Activated CD8-positive, alpha-beta memory T cell treated with anti-CD3 and anti-CD28 coated beads, Interleukin-2, amount 50 U/mL, for 24 hours (primary cell): ENCODE data around the gene PGM3.
A peak's percentile ranks its signal among the peaks of the same experiment; 100 is the strongest.
"Not testable (repeated sequence)": the region's sequence is repeated elsewhere in the genome, so short reads cannot be mapped to it uniquely, and the experiment has no call there.

Experiments
- DNase-seq: peaks from one replicate; pipeline ENCODE4 v3.0.0-alpha.2; 2020; ENCODE audit errors: extremely low read depth

PGM3 gene, protein sequence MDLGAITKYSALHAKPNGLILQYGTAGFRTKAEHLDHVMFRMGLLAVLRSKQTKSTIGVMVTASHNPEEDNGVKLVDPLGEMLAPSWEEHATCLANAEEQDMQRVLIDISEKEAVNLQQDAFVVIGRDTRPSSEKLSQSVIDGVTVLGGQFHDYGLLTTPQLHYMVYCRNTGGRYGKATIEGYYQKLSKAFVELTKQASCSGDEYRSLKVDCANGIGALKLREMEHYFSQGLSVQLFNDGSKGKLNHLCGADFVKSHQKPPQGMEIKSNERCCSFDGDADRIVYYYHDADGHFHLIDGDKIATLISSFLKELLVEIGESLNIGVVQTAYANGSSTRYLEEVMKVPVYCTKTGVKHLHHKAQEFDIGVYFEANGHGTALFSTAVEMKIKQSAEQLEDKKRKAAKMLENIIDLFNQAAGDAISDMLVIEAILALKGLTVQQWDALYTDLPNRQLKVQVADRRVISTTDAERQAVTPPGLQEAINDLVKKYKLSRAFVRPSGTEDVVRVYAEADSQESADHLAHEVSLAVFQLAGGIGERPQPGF

DNA sequence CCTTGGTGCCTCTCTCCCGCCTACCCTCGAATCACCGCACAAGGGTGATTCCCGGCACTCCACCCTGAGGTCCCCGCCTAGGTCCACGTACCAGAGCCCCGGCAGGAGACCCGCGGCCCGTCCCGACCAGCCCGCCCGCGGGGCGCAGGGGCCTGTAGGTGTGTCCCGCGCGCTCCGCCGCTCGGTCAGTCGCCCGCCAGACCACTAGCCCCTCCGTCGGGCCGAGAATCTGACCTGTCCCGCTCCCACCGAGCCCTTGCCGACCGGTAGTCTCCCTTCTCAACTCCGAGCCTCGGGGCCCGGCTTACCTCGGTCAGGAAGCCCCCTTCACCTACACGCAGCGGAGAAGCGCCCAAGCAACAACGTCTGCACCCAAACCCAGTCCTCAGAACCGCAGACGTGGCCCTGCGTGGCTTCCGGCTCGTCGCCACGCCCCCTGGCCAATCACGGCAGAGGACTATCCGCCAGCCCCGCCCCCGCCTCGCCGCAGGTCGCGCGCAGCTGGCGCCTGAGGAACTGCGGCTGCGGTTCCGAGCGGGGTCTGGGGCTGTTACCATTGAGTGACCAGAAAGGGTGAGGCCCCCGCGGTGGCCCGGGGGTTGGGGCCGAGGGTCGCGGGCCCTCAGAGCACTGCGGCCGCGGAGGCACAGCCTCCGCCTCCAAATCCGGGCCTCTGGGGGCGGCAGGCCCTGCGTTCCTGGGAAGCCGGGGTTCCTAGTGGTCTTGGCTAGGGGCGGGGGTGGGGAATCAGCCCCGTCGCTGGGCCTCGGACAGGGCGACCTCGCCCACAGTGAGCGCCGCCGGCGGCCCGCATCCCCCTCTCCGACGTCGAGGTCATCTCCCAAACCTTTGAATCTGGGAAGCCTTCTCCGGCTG lies at the start of gene PGM3, which contains the start of gene RWDD2A:
Gene PGM3 (minus strand): TSS at position 395 of the 876 bp plus-strand sequence. CDS start 2,253 bp downstream, outside the sequence.
Gene RWDD2A (plus strand): TSS at position 487 of the 876 bp plus-strand sequence. CDS start 1,095 bp downstream, outside the sequence.
- peak; percentile 57 for DNase-seq

DNA sequence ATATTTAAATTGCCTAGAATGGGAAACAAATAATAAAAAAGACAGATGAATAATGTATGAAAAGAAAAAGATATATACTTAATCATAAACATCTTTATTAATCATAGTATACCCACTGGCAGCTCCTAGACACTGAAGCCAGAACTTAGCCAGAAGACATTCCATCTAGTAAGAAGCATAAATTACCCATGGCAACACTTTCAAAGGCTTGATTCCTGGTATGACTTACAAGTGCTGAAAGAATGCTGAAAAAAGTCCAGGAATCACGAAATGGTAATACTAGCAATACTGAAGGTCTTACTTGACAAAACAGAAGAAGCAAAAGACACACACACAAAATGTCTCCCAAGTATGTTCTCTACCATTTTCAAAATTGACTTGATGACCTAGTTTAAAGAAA lies 38.1 kb upstream of the PGM3 start:
- DNase-seq, result no peak

DNA sequence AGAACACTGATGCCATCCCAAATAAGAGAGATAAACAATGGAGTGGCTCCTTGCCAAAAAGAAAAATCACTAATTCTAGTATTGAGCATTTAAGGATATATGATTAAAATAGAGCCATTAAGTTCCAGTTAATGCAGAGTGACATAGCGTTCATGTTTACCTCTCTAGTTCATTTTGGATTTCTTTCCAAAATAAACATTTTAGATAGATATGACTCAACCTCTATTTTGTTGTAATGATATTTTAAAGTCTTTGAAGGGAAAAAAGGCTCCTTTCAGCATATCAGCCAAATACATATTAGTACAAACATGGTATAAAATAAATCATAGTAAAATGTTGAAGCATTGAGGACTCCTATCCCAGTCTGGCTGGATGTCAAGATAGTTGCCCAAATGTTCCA lies 33.5 kb upstream of the PGM3 start:
- no peak for DNase-seq

DNA sequence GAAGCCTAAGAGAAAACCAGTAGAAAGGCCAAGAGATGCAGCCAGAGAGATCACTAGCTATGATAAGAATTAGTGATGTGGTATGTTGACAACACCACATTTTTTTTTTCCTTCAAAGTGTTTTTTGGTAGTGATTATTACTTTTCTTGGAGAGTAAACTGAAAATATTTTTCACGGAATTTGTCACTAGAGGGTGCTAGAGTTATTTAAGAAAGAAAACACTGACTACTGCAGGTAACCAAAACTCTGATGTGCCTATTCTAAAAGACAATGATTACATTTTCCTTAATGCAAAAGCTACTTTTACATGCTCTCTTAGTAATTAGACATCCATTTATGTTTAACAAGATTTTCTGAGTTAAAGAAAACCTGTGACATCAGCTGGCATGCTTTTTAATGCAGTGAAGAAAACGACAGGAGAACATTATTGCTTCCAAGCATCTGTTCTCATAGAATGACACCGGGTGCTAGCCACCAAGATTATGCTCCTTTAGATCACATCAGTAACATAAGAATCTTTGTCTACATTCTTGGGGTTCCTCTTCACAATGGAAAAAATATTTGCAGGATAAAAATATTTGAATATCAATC lies 28.9 kb upstream of the PGM3 start:
- no peak for DNase-seq

DNA sequence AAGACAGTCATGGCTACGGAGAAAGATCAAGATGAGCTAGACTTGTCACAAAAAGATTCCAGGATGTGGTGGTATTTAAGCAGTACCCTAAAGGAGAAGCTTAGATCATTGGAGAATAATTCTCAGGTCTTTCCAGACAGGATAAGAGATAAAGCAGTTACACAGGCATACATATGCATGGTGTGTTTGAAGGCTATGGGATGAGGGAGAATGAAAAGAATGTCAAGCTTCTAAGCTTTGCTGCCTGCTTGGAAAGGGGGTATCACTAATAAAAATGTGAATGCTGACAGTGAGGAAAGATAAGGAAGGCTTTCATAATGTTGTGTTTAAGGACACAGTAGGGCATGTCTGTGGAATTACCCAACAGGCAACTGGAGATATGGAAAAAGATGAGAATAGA lies 28.2 kb upstream of the PGM3 start:
- DNase-seq, result no peak

DNA sequence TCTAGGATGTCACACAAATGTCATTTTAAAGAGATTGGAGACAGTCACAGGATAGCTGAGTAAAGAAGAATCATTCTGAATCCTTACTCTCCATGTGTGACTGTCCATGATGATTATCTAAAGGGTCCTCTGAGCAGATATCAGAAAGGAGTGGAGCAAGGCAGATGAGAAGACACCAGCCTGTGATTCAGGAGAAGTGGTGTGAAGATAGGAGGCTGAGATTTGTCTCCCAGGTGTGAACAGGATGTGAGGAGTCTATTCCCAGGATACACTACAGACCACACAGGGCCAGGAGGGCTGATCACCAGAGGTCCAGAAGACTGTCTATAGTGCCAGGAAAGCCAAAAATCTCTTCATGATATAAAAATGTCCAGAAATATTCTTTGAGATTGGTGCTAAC lies 27.1 kb upstream of the PGM3 start:
- no peak for DNase-seq

DNA sequence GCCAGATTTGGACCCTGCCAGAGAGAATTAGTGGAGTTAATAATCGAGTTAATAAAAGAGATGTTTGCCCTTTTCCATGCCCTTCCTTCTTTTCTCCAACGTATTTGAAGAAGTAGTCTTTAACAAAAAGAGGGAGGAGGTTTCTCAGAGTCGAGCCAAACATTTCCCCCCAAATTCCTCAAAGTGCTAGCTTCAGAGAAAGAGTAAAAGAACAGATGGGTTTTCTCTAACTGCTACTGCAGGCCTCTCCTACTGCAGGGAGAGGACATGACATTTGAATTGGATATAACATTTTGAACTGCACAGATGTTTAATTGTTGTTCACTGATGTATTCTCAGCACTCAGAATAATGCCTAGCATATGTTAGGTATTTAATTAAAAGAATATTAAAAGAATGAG lies 25.6 kb upstream of the PGM3 start:
- no peak for DNase-seq

DNA sequence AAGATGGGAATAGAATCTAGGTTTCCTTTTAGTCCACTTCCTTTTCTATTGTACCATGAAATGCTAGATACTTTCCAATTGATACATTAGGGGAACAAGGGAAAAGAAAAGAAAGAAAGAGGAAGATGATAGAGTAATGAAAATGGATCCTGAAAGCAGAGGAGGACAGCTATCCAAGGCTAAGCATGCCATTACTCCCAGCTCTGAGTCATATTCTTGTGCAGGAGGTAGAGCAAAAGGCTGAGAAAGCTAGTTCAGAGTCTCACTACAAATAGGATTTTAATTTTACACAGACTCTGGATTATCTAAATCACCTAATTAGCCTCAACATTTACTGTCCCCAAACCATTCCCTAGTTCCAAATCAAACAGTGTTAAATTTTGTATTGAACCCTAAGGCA lies 23.7 kb upstream of the PGM3 start:
- DNase-seq, result no peak

DNA sequence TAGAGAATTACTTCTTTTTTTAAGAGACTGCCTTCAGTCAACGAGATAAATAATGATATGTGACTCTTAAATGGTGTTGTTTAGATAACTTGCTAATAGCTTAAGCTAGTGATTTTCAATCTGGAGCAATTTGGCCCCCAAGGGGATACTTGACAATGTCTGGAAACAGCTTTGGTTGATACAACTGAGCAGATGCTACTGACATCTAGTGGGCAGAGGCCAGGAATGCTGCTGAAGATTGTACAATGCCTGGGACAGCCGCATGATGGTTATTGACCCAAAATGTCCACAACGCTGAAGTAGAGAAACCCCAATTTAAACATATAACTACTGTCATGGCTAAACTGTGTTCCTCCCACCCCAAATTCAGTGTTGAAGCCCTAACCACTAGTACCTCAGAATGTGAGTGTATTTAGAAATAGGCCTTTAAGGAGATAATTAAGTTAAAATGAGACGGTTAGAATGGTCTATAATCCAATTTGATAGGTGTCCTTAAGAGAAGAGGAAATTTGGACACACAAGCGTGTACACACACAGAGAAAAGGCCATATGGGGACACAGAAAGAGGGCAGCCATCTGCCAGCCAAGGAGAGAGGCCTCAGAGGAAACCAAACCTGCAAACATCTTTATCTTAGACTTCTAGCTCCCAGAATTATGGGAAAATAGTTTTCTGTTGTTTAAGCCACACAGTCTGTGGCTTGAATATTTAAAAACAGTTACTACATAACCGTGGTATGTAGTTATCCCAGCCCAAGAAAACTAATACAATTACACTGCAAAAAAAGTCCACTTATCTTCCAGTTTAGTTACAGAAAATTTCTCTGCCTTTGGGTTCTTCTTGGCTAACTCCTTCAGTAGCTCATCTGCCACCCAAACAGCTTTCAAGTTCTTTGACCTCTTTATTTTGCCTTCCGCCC lies 22.3 kb upstream of the PGM3 start:
- peak; percentile 18 for DNase-seq

DNA sequence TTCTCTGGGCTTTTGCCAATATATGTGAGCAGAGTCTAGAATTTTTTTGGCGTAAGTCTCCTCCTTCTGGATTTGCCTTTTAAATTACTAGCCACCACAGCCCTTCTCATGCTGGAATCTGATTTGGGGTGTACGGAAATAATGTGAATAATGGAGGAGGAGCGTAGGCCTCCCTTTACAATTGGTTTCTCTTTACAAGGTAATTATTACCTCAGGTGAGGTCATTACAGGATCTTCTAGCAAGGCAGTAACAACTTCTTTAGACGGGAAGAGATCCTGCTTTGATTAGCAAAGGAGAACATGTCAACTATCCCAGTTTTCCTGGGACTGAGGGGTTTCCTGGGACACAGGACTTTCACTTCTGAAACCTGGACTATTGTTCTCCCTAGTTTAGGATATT lies 9.0 kb upstream of the PGM3 start:
- no peak for DNase-seq

DNA sequence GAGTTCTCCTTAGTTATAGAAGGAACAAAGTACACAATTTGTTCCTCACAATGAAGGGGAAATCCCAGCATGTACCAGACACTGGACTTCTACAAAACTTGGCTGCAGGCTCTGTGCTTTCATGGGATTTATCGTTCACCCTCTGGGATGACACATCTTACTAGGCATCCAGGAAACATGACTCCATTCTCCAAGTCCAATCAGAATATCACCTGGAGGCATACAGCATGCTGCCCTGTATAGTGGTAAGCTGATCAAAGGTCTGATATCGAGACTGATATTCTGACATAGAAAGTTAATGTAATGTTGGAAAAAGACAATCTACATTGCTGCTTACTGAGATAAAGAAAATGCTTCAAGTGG lies 6.8 kb upstream of the PGM3 start:
- DNase-seq, result no peak

DNA sequence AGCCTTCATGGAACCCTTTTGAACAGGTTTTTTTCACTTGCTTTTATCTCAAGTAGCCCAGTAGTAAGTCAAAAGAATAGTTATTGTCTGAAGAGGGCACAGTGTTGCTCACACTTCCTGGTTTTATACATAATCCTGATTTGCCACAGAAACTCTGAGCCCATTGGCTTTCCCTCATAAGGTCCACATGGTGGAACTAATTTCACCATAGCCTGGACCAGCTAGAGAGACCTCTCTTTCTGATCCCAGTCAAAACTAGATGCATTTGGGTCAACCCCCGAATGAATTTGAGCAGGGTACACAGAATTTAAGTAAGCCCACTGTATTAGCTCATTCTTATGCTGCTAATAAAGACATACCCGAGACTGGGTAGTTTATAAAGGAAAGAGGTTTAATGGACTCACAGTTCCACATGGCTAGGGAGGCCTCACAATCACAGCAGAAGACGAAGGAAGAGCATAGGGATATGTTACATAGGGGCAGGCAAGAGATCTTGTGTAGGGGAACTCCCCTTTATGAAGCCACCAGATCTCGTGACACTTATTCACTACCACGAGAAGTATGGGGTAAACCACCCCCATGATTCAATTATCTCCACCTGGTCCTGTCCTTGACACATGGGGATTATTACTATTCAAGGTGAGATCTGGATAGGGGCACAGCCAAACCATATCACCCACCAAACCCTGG lies 6.3 kb upstream of the PGM3 start:
- DNase-seq, result no peak

DNA sequence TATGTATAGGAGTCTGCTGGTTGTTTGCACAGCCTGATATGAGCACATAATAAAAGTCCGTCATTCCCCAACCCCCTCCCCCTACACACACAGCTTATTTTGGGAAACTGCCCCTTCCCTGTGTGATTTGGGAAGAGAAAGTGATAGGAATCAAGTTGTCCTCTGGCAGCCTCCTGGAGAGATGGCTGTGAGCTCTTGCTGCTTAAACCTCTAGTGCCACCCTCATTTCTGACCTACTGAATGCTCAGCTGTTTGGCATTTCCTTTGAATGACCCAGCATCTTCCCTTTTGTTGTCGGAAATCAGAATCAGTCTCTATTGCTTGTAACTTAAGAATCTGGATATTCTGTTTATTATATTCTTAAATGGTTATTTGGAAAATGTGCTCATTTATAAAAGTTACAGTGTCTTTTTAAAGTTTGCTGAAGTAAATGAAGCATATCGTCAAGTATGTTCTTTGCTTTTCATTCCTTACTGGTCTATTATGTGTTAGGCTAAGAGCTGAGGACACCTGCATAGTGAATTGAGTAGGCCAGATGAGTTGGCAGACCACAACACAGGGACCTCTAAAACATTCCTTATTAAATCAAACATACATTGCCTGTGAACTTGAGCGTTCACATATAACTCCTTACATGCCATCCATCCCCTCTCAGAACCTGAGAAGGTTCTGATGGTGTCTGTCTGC lies 5.6 kb upstream of the PGM3 start:
- no peak for DNase-seq

DNA sequence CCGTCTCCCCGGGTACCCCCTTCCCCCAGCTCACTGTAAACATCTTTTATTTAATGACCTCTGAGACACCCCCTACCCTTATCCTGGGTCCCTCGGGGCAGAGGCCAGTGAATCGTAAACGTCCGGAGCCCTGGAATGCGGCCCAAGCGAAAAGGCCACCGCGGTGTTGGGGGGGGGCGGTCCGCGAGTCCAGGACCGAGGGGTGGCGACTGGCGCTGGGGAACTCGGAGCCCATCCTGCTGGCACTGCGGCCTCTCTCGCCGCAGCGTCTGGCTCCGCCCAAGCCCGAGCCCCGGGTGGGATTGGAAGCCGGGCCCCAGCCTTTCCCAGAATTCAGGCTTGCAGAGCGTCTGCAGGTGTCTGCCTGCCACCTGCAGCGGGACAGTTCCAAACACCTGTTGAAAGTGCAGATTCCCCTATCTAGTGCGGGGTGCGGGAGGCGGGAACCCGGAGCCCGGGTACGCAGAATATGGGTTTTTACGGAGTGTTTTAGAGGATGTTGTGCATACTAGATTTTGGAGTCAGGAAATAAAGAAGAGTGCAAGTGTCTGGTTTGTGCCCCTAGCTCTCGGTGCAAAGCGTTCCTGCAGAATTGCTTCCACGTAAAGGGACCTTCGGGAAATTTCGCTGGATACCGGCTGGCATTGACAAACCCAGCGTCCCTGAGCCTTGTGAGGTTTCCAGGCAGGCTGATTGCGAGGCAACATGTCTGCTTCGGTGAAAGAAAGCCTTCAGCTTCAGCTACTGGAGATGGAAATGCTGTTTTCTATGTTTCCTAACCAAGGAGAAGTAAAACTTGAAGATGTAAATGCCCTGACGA lies 892 bp upstream of the PGM3 start:
- DNase-seq, result no peak

DNA sequence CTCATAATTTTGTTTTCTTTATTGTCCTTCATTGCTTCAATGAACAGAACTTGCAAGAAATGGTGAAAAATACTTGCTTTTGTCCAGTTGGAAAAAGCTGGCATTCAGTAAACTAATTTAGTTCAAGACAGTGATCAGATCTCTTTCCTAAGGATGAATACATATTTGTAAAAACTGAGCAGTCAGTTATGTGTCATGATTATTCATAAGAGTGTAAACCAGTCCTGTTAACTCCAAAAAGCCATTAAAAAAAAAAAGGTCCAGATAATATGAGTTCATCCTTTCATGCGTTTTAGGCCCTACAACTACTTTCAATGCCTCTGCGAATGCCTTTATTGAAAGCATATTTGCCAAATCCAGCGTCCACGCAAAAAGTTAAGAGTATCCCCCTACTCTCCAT lies 609 bp downstream of the PGM3 start:
- DNase-seq, result no peak

DNA sequence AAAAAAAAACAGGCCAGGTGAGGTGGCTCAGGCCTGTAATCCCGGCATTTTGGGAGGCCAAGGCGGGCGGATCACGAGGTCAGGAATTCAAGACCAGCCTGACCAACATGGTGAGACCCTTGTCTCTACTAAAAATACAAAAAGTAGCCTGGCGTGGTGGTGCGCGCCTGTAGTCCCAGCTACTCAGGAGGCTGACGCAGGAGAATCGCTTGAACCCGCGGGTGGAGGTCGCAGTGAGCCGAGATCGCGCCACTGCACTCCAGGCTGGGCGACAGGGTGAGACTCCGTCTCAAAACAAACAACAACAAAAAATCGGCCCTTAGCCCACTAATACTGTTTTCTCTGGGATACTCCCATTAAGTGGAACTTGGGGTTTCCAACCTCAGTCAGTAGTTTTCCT lies 1.1 kb downstream of the PGM3 start:
- not testable (repeated sequence) for DNase-seq

DNA sequence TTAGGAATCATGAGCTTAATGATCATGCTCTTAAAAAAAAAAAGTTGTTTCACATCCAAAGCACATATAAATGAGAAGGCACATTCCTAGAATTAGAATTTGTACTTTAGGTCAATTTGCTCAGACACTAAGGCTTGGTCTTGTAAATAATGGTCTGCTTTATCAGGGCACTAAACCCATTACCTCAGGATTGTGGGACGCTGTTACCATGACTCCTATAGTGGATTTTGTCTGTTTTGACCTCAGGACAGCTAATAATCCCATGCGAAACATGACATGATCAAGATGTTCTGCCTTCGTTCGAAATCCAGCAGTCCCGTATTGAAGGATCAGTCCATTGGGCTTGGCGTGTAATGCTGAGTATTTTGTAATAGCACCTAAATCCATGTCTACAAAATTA lies 2.4 kb downstream of the PGM3 start:
- DNase-seq, result no peak

DNA sequence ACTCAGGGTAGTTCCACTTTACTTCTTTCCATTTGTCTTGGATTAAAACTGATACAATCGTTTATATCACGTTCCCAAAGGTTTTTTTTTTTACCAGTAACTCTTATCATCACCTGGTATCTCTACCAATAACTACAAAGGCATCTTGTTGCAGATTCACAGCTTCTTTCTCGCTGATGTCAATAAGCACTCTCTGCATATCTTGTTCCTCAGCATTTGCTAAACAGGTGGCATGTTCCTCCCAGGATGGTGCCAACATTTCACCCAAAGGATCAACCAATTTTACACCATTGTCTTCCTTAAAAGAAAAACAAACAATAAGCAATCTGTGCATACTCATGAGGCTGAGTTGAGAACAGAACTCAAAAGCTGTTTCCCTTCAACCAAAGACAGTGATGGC lies 4.6 kb downstream of the PGM3 start:
- DNase-seq, result no peak

DNA sequence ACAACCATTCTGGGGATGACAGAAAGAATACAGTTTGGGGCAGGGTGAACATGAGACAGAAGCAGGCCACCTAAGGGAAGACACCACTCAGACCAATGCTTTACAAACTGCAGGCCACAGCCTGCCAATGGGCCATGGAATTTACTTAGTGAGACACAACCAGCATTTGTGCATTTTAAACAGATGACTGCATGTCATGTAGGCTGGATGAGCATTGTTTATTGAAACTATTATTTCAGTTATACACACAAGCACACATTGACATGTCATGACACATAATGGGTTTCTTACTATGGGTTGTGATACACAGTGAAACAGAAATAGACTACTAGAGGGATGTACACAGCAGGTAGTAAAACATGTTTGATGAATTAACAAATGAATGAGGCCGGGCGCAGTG lies 8.0 kb downstream of the PGM3 start:
- DNase-seq, result no peak
